Measurements from ENCODE around the gene GRID1.

GRCh38 chr10:86204421-86205305, 161.9 kb downstream of the GRID1 start:
- TF ChIP-seq, protein P1, sequence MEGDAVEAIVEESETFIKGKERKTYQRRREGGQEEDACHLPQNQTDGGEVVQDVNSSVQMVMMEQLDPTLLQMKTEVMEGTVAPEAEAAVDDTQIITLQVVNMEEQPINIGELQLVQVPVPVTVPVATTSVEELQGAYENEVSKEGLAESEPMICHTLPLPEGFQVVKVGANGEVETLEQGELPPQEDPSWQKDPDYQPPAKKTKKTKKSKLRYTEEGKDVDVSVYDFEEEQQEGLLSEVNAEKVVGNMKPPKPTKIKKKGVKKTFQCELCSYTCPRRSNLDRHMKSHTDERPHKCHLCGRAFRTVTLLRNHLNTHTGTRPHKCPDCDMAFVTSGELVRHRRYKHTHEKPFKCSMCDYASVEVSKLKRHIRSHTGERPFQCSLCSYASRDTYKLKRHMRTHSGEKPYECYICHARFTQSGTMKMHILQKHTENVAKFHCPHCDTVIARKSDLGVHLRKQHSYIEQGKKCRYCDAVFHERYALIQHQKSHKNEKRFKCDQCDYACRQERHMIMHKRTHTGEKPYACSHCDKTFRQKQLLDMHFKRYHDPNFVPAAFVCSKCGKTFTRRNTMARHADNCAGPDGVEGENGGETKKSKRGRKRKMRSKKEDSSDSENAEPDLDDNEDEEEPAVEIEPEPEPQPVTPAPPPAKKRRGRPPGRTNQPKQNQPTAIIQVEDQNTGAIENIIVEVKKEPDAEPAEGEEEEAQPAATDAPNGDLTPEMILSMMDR (IDR thresholded peaks at IDR 0.05; ENCODE audit: low read length) = no peak
- TF ChIP-seq EZH2 (IDR thresholded peaks at IDR 0.05; ENCODE audit: borderline replicate concordance, low read length) = no peak
